Esophagus squamous epithelium (tissue), 4 donors: ENCODE results near the gene SIX5.

Source experiments
- POLR2A ChIP-seq, 4 donors: fragments of 450-650 bp; IDR thresholded peaks; one replicate each; pipeline ENCODE4 v1.6.1; 2017; ENCODE audit warnings: antibody characterized with exemption in 4 of 4, mild to moderate bottlenecking in 4 of 4, moderate library complexity in 3 of 4
- TF ChIP-seq, protein P1 (sequence below), 6 experiments: fragments of 450-650 bp in 4 of 6; fragments of 200-600 bp in 2 of 6; sonication (generic) in 2 of 6; IDR thresholded peaks; one replicate each; pipeline ENCODE4 v1.5.1; 2016 to 2019; ENCODE audit warnings: antibody characterized with exemption in 6 of 6, mild to moderate bottlenecking in 4 of 6, moderate library complexity in 4 of 6

GRCh38 chr19:45789035-45789786, 20.2 kb upstream of the SIX5 start:
- TF ChIP-seq POLR2A (IDR thresholded peaks at IDR 0.05): no peak
- TF ChIP-seq, protein P1, sequence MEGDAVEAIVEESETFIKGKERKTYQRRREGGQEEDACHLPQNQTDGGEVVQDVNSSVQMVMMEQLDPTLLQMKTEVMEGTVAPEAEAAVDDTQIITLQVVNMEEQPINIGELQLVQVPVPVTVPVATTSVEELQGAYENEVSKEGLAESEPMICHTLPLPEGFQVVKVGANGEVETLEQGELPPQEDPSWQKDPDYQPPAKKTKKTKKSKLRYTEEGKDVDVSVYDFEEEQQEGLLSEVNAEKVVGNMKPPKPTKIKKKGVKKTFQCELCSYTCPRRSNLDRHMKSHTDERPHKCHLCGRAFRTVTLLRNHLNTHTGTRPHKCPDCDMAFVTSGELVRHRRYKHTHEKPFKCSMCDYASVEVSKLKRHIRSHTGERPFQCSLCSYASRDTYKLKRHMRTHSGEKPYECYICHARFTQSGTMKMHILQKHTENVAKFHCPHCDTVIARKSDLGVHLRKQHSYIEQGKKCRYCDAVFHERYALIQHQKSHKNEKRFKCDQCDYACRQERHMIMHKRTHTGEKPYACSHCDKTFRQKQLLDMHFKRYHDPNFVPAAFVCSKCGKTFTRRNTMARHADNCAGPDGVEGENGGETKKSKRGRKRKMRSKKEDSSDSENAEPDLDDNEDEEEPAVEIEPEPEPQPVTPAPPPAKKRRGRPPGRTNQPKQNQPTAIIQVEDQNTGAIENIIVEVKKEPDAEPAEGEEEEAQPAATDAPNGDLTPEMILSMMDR (IDR thresholded peaks at IDR 0.05): no peak
